ENCODE data around the gene TRIM14. TPM values are rescaled to one million over a fixed set of nuclear protein-coding genes. Genes with fewer than 3 reads are reported as not detected.

The TRIM14 gene
- polyA plus RNA-seq, 1 experiment, result 9.9 TPM

- H3K36me3 ChIP-seq (ENCODE audit: control insufficient read depth, insufficient read depth, low read length), result no peaks in the 10 kb centered on the region
- H3K27me3 ChIP-seq (ENCODE audit: control insufficient read depth, insufficient read depth, low read length), result no peaks in the 10 kb centered on the region; the same call in 1 of the 2 replicates
- no peak for DNase-seq (ENCODE audit: low read depth)
- ChIA-PET CTCF (interaction anchor here (1.3 kb wide), 1 partner anchor 9 kb away, joined by 4 read pairs; no protein-coding TSS in a partner anchor), POLR2A (no interaction called here)
- H3K4me3 ChIP-seq (ENCODE audit: low read depth, low read length), result no peak overlapping the region
- TF ChIP-seq CTCF (IDR thresholded peaks at IDR 0.05; ENCODE audit: insufficient read depth, low read depth, low read length), result no peak
Measured at GRCh38 chr9:98161851-98162250, 42.8 kb upstream of the TRIM14 start.

- Histone ChIP-seq H3K27me3 (ENCODE audit: control insufficient read depth, insufficient read depth, low read length) (no peaks in the 10 kb centered on the region; the same call in 1 of the 2 replicates), H3K4me3 (ENCODE audit: low read depth, low read length) (no peak overlapping the region), H3K36me3 (ENCODE audit: control insufficient read depth, insufficient read depth, low read length) (no peaks in the 10 kb centered on the region)
- ChIA-PET POLR2A (no interaction called here), CTCF (interaction anchor here (0.8 to 1.0 kb wide), 2 partner anchors 11 to 13 kb away, joined by 5 to 6 read pairs; no protein-coding TSS in a partner anchor)
- no peak for DNase-seq (ENCODE audit: low read depth)
- TF ChIP-seq CTCF (IDR thresholded peaks at IDR 0.05; ENCODE audit: insufficient read depth, low read depth, low read length), result no peak
Measured at GRCh38 chr9:98159790-98160189, 40.8 kb upstream of the TRIM14 start.

GRCh38 chr9:98159301-98159700 is 40.3 kb upstream of the TRIM14 start:
- DNase-seq (ENCODE audit: low read depth), result no peak
- ChIA-PET POLR2A (no interaction called here), CTCF (interaction anchor here (0.8 to 1.0 kb wide), 2 partner anchors 12 to 13 kb away, joined by 5 to 6 read pairs; no protein-coding TSS in a partner anchor)
- TF ChIP-seq CTCF (IDR thresholded peaks at IDR 0.05; ENCODE audit: insufficient read depth, low read depth, low read length), result no peak
- Histone ChIP-seq H3K36me3 (ENCODE audit: control insufficient read depth, insufficient read depth, low read length) (no peaks in the 10 kb centered on the region), H3K27me3 (ENCODE audit: control insufficient read depth, insufficient read depth, low read length) (no peaks in the 10 kb centered on the region; the same call in 1 of the 2 replicates), H3K4me3 (ENCODE audit: low read depth, low read length) (no peak overlapping the region)

- ChIA-PET POLR2A (interaction anchor here (0.7 kb wide), 1 partner anchor 699 kb away, joined by 6 read pairs; no protein-coding TSS in a partner anchor), CTCF (no interaction called here)
- TF ChIP-seq CTCF (IDR thresholded peaks at IDR 0.05; ENCODE audit: insufficient read depth, low read depth, low read length), result no peak
- DNase-seq (ENCODE audit: low read depth), result no peak
- no peak overlapping the region for H3K4me3 ChIP-seq (ENCODE audit: low read depth, low read length)
- no peaks in the 10 kb centered on the region; the same call in 1 of the 2 replicates for H3K27me3 ChIP-seq (ENCODE audit: control insufficient read depth, insufficient read depth, low read length)
- no peaks in the 10 kb centered on the region for H3K36me3 ChIP-seq (ENCODE audit: control insufficient read depth, insufficient read depth, low read length)
Measured at GRCh38 chr9:98158071-98158831, 39.2 kb upstream of the TRIM14 start.

GRCh38 chr9:98157372-98157771 is 38.4 kb upstream of the TRIM14 start:
- ChIA-PET POLR2A (interaction anchor here (0.7 kb wide), 1 partner anchor 698 kb away, joined by 6 read pairs; no protein-coding TSS in a partner anchor), CTCF (no interaction called here)
- no peaks in the 10 kb centered on the region for H3K36me3 ChIP-seq (ENCODE audit: control insufficient read depth, insufficient read depth, low read length)
- no peaks in the 10 kb centered on the region; the same call in 1 of the 2 replicates for H3K27me3 ChIP-seq (ENCODE audit: control insufficient read depth, insufficient read depth, low read length)
- no peak overlapping the region for H3K4me3 ChIP-seq (ENCODE audit: low read depth, low read length)
- no peak for TF ChIP-seq CTCF (IDR thresholded peaks at IDR 0.05; ENCODE audit: insufficient read depth, low read depth, low read length)
- no peak for DNase-seq (ENCODE audit: low read depth)

Data from BJ (cell line).